Activated CD4-positive, CD25-positive, alpha-beta regulatory T cell treated with anti-CD3 and anti-CD28 coated beads, Interleukin-2, amount 50 U/mL, for 16 hours (primary cell): ENCODE data around the gene CTR9.

Source experiments
- DNase-seq: peaks from one replicate; pipeline ENCODE4 v3.0.0-alpha.2; 2020; ENCODE audit warnings: low read depth, low spot score

CTR9 gene

GRCh38 chr11:10780040-10780439 lies 29.0 kb downstream of the CTR9 start:
- no peak for DNase-seq

DNA sequence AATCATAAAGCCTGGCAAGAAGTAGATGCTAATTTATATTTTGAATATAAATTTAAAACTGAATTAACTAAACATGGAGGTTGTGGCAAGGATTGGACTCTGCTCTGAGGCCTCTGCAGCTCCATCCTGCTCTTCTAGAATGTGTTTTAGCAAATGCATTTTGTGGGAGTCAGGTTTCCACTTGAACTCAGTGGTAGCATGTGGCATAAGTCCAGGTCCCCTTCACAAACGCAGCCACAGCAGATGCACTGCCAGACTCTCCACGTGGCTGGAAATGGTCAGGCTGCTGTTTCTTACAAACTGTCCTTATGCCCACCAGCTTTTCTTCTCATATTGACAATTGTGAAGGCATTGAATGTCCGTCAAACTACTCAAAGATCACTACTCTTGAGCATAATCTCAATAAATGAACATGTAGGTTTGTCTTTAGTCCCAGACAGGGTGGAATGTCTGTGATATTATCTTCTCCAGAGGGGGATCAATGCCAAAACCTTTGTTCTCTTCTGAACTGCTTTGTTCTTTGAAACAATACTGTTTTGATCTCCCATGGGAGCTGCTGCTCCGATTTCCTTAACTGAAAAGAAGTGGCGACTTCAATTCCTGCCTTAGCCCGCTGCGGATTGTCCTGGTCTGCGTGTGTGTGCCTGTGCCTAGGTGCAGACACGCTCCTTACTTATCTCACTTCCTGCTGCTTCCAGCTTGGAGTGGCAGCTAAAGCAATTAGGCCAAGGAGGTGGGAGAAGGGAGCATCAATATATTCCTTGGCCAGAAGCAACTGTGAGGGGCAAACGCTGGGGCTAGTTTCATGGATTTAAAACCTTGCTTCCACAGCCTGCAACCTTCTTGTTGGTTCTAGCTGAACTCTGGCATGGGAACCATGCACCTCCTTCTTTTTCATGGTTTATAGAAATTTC lies 33.4 kb downstream of the CTR9 start:
- DNase-seq: no peak

DNA sequence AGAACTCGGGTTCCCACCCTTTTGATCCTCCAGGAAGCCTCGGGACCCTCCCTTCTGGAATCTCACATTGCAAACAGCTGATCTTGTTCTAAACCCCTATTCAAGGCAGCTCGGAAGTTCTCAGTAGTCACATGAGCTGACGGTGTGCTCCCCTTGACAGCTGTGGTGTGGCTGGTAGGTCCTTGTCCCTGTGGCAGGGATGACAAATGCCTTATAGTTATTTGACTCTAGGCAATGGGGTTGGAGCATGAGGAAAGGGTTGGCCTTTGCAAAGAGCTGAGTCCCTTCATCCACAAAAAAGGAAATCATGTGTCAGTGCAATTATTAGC lies 34.1 kb downstream of the CTR9 start:
- no peak for DNase-seq

GRCh38 chr11:10786451-10786850 lies 35.4 kb downstream of the CTR9 start:
- DNase-seq: no peak

DNA sequence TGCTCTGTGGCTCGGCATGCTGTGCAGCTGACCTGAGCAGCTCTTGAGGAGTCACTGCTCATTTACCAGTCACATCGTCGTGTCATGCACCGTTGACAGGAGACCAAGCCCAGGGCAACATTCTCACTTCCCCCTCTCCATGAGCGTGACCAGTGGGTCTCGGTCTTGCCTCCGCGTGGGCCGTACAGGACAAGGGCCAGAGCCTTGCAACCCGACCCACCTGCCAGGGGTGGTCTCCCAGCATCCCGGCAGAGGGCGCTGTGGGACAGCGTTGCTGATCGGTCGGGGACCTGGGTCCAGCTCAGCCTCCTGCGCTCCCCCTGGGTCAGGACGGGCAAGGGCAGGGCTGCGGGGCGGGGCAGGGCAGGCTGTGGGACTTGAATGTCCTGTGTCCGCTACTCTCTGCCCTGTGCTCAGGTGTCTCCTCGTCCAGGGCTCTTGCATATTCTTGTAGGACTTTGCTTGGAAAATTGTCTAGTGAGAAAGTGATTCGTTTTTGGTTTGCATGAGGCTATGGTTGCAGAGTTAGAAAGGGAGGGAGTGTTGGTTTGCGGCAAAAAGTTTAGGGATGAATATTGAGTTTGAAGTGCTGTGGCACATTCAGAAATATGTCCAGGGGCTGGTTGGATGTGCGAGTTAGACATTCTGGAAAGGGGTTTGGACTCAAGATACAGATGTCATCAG lies 41.5 kb downstream of the CTR9 start:
- DNase-seq: peak; percentile 68

DNA sequence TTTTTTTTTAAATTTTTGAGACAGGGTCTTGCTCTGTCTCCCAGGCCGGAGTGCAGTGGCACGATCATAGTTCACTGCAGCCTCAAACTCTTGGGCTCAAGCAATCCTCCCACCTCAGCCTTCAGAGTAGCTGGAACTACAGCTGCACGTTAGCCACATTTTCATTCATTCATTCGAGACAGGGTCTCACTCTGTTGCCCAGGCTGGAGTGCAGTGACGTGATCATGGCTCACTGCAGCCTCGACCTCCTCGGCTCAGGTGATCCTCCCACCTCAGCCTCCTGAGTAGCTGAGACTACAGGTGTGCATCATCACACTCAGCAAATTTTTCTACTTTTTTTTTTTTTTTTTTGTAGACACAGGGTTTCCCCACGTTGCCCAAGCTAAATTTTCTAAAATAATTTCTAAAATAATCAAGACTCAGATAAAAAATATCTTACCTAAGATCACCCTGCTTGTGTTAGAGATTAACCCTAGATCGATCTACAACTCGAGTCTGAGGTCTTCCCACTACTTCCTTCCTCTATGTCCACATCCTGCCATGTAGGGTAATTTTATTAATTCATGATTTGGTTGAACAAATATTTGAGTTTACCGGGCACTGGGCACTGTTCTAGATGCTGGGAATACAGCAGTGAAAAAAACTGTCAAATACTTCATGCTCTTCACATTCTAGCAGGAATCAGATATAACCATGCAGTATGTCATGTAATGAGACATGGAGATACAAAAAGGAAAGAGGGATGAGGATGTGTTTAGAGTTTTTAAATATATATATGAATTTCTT lies 42.6 kb downstream of the CTR9 start:
- DNase-seq: no peak

DNA sequence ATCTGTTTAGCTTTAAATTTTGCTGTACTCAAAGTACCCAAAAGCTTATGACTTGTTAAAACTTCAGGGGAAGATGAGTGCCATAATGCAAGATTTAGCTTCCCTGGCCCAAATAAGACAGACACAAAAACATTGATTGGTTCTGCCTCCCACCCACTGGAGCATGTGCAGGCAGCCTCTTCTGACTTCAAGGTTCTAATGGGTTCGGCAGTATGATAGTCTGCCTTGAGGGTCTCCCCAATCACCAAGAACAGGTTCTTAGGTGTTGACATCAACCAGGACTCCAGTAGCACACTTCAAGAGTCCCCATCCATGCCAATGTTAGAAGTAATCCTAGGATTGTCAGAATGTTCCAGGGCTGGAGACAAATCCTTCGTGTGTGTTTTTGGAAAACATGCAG lies 45.1 kb downstream of the CTR9 start:
- DNase-seq: no peak

DNA sequence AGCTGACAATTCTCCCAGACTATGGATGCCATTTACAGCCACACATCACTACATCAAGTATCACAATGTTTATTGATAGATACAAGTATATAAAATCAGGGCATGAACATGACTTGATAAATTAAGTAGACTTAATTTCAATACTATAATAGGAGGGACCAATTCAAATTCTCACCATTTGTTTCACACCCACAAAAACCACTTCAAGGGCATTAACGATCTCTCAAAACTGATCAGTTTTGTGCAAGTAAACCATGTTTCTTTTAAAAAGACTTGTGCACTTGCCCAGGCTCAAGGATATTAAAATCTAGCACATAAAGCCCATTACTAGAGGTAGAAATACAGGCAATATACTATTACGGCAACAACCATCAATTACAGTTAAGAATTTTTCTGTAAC lies 46.0 kb downstream of the CTR9 start:
- no peak for DNase-seq

GRCh38 chr11:10797531-10797930 lies 46.5 kb downstream of the CTR9 start:
- no peak for DNase-seq

DNA sequence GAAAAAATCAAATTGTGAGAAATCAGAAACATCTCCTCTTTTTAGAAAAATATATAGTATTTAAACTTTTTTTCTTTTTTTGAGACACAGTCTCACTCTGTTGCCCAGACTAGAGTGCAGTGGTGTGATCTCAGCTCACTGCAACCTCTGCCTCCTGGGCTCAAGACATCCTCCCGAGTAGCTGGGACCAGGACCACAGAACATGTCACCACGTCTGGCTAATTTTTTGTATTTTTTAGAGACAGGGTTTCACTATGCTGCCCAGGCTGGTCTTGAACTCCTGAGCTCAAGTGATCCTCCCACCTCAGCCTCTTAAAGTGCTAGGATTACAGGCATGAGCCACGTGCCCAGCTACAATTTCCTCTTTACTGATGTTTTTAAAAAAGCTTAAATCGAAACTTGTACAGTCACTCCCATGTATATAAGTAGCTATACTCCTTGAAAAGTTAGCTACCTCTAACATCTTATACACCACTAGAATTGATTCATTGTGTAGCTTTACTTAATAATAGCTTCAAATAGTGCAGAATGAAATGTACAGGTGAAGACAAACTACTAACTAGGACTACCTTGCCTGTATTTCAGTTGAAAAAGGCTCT lies 47.4 kb downstream of the CTR9 start:
- no peak for DNase-seq

GRCh38 chr11:10800292-10800691 lies 49.2 kb downstream of the CTR9 start:
- DNase-seq: no peak

- no peak for DNase-seq
Observed at GRCh38 chr11:10803676-10804075, 52.6 kb downstream of the CTR9 start.

DNA sequence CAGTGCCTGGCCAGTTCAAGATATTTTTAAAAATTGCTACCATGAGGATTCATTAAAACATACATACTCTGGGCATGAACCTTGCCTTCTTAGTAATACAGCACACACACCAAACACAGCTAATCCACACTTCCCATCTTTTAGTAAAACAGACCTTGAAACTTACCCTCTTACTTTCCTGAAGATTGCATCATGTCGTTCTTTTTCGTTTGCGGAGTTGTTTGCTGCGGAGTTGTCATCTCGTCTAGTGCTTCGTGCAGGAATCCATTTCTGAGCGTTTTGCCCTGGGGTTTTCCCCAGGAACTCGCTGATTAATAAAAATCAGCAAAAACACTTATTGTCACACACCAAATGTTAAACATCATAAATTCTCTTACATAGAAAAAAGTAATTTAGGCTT lies 54.7 kb downstream of the CTR9 start:
- DNase-seq: no peak

GRCh38 chr11:10806206-10806605 lies 55.2 kb downstream of the CTR9 start:
- no peak for DNase-seq

DNA sequence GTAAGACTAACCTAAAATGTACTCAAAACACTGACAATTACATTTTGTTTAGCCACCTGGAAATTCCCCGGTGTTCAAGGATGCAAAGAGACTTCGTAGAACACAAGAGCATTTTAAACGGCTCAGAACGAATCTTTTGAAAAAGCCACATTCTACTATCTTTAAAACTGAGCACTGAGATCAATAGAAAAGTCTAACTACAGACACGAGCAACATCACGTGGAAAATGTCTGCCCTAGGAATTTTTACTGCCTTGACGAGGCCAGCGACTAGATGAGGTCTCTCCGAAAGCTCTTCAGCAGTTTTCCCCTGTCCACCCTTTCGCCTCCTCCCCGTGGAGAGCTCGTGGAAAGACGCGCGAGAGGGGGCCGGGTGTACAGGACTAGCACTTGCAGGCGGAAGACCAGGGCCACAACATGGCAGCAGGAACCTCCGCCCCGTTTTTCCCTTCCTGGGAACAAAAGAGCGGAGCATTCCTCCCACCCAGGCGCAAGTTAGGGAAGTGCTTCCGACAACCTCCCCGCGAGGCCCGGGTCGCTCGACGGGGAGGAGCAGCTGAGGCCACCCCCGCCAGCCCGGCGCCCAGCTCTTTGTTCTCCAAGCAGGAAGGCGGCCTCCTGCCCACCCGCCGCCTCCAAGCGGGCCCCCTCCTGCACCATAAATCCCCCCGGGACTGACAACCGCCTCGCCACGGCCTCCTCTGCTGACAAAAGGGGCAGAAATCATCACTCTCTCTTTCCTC lies 56.6 kb downstream of the CTR9 start:
- DNase-seq: peak; percentile 6

DNA sequence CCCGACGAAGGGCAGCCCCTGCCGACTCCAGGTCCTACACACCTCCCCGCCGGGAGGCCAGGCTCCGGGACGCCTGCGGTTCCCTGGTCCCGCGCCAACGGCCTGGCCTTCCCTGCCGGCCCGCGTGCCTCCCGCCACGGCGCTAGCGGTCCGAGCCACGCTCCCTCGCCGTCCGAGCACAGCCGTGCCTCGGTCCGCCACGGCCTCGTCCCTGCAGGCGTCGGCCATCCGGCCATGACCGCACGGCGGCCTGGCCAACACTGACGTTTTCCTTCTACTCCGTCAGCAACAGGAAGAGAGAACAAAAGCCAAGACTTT lies 57.1 kb downstream of the CTR9 start:
- DNase-seq: no peak

DNA sequence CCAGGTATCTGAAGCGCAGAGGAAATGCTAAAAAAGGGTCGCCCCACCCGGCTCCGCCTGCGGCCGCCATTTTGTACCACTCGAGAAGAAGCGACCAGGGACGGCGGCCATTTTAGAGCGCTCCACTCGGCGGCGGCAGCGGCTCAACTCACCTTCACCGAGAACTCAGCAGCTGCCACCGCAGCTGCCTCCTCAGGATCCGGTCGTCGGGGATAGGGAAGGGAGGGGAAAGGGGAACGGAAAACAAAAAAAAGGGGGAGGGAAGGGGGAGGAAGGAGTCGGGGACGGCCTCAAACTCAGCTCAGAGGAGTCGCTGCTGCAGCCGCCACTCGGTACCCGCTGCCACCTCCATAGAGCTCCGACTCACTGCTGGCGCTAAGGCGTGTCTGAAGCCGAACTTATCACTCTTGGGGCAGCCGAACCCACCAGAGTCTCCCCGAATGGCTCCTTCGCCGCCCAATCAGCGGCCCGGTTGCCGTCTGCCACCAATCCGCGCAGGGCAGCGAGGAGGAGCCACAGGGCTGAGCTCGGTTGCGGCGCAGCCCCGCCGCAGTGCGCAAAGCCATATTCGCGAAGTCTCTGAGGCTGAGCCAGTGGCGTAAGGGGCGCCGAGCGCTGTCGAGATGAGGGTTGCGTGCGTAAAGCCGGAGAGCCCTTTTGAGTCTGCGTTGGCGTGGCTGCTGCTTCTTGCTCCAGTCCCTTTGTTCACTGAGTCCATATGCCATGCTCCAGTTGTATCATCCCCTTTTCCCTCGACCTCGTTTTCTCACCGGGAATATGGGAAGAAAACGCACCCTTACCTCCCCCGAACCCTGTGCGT lies 57.7 kb downstream of the CTR9 start, which contains the start of gene EIF4G2:
TSS of gene EIF4G2 (minus strand) at position 374 of the 820 bp plus-strand sequence.
- DNase-seq: peak; percentile 97

GRCh38 chr11:10809373-10810160 lies 58.5 kb downstream of the CTR9 start:
- DNase-seq: peak; percentile 19

DNA sequence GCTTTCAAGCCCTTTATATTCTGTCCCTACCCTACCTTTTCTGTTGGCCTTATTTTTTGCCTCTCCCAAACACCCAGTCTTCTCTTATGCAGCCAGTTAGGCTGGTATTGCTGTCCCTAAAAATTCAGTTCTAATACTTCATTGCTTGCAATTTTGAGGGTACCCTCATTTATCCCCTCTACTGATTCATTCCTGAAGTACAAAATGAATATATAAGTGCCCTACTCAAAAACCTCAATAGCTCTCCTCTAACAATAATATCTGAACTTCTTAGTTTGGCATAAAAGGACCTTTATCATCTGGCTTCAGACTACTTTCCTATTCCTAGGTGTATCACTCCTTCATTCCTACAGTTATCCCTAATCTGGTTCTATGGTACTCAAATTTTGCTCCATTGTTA lies 62.9 kb downstream of the CTR9 start:
- no peak for DNase-seq

DNA sequence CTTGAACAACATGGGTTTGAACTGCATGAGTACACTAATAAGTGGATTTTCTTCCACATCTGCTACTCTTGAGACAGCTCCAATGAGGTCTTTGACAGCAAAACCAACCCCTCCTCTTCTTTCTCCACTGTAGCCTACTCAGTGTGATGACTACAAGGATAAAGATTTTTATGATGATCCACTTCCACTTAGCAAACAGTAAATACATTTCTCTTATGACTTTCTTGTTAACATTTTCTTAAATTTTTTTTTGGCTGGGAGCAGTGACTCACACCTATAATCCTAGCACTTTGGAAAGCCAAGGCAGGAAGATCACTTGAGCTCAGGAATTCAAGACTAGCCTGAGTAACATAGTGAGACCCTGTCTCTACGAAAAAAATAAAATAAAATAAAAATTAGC lies 67.5 kb downstream of the CTR9 start:
- DNase-seq: no peak
